Embryonic facial prominence (tissue), 1 donor: ENCODE results near the gene LOC128125822.
A peak's percentile ranks its signal among the peaks of the same experiment; 100 is the strongest.

Source experiments
- DNase-seq: peaks from one replicate; pipeline ENCODE4 v3.0.0-alpha.2; 2016; ENCODE audit errors: extremely low spot score

Gene LOC128125822

DNA sequence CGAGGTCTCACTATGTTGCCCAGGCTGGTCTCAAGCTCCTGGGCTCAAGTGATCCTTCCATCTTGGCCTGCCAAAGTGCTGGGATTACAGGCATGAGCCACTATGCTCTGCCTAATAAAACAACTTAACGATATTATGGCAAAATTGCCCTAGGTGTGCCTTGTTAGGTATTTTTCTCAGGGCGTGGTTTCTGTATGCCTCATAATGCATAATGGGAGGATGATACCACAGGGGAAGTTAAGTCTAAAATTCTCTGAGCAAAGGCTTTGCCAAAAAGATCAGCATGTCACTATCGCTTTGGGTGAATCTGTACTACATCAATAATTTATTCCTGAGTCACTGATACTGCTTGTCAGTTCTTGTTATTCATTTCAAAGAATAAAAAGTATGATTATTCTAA, 15.9 kb upstream of the LOC128125822 start:
- DNase-seq: no peak

DNA sequence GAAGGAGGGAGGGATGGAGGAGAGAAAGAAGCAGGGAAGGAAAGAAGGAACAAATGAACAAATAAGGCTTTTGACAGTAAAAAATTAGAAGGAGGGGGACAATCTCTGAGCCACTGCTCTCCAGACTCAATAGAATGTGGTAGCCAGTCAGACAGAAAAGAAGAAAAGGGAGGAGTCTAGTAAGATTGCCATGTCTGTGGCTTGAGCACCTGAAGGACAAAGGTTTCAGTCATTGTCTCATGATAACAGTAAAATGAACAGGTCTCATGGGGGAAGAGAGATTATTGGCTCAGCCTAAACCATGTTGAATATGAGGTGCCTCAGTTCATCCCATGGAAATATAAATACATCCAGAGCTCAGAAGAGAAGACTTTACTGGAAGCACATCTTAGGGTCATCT, 14.0 kb upstream of the LOC128125822 start:
- no peak for DNase-seq

DNA sequence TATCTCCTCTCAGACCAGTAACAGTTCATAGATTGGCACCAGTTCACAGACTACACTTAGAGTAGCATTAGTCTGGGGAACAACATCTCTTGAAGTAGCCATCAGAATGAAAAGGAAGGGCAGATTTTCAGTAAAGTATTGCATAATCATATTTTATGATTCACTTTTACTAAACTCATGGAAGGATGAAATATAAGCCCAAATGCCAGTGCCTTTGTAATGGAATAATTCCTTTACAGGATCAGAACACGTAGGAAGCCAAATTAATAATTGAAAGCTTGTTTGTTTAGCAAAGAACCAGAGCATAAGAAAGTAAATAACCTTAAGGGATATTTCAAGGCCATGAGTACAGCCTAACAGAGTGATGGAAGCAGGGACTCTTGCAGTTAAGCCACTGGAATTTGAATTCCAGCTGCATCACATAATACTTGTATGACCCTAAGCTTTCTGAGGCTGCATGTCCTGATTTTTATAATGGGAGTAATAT, 11.4 kb upstream of the LOC128125822 start:
- no peak for DNase-seq

DNA sequence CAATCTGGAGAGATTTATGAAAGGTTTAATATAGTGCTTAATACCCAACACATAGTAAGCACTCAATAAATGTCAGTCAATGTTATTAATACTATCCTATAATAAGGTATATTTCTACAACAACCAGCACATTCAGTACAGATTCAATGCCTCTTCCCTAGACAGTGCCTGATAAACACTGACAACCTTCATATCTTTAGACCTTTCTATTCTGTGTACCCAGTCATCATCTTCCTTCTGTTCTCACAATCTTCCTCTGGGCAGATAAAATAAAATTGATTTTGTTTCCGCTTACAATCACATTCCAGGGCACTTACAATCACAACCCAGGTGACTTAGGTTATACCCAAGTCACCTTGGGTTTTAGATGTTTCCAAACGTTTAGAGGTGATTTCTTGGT, 11.0 kb upstream of the LOC128125822 start:
- DNase-seq: no peak

DNA sequence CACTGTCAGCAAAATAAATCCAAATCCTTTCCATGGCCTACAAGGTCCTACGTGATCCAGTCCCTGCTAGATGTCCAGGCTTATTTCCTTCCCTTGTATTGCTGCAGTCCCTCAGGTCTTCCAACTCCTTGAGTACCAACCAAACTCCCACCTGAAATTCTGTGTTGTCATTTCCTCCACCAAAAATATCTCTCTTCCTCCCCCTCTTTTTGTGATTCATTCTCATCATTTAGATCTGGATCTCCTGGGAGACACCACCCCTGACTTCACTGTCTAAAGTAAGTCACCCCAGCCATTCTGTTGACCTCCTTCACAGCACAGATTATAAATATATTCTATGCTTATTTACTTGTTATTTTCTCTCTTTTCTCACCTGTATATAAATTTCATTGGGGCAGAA, 9.0 kb upstream of the LOC128125822 start:
- DNase-seq: no peak

DNA sequence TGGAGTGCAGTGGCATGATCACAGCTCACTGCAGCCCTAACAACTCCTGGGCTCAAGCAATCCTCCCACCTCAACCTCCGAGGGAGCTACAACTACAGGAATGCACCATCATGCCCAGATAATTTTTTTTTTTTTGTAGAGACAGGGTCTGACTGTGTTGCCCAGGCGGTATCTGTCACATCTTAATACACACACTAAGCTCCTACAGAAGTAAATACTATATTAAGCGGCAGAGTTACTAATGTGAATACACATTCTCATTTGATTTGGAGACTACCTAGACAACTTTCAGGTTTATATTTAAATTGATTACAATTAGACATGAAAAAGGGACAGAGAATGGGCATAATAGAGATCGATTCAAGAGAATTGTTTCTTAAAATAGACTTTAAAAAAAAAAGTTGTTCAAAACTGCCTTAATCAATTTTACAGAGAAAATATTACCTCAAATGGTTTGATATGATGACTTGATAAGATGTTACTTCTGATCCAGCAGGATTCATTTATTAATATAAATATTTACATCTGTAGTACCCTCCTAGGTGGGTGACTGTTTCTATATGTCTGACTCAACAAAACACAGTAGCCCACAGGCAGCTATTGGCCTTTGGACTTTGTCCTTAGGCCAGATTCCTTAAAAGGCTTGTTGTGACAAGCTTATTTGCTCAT, 7.1 kb upstream of the LOC128125822 start:
- no peak for DNase-seq

DNA sequence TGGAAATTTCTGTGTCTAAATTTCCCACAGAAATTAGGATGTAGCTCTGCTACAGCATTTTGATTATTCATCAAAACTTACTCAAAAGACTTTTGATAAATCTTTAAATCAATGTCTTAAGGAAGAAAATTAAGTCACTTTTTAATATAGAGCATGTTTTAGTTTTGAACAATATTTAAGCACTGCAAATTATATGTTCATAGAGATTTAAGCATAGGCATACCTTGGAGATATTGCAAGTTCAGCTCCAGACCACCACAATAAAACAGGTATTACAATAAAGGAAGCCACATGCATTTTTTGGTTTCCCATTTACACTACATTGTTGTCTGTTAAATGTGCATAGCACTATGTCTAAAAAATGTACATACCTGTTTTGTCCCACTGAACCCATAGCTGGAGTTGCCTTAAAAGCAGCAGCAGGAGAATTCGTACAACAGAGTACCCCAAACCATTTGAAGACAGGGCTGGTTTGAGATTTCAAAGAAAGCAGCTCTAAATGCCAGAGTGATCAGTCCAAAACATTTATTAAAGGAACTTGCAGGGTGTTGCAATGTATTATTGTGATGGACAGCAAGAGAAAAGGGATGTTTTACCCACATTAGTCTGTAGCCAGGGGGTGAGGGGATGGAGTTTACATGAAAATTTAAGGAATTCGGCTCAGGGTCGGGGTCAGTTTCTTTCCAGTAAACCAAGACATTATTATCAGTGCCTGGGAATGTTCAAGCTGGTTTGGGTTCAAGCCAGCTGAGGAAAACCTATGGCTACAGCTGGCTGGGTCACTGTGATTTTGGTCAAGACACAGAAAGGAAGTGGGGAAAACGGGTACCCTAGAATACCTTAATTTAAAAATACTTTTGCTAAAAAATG, 6.3 kb upstream of the LOC128125822 start:
- no peak for DNase-seq

DNA sequence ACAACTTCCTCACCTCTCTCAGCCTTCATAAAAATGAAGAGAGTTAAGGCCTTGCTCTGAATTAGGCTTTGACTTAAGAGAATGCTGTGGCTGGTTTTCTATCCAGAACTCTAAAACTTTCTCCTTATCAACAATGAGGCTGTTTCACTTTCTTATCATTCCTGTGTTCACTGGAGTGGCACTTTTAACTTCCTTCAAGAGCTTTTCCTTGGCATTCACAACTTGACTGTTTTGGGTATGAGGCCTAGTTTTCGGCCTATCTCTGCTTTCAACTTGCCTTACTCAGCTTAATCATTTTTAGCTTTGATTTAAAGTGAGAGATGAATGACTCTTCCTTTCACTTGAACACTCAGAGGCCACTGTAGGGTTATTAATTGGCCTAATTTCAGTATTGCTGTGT, 4.3 kb upstream of the LOC128125822 start:
- DNase-seq: no peak

DNA sequence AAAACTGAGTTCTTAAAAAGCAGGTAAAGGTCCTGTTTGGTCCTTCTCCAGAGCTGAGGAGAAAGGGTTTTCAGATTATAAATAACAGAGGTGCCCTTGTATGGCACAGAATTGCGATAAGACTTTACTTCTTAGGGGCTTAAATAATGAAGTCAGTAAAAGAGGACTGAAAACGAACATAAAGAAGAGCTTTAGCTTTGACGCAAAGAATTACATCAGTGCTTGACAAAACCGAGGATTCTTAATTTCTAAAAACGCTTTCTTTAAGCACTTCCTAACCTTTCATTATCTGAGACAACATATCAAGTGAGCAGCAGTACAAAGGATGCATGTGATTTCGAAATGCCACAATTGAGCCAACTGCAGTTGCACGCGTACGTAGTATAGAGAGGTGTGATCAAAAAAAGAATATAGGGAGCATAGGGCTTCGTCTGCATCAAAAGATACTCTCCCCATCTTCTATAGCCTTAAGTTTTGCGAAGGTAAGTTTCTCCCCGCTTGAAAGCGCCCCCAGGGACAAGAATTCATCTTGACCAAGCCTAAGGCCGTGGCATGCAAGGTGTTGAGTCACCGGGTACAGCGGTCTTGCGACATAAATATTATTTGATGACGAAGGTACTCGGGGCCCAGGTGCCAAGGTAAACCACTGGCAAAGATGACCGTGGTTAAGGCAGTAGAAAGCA, 778 bp upstream of the LOC128125822 start:
- peak; percentile 16 for DNase-seq

DNA sequence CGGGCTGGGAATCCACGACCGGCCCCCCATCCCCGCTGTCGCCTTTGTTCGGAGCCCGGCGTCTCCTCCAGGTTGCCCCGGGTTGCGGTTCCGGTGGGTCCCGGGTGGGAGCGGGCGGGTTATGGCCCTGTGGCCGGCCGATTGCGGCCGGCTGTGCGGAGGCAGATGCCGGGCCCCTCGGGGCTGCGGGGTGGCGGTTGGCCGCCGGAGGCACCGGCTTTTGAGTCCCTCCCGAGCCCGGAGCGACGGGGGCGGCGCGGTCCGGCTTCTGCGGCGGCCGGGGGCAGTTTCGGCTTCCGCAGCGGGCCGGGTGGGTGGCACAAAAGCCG, 431 bp downstream of the LOC128125822 start:
- DNase-seq: no peak

DNA sequence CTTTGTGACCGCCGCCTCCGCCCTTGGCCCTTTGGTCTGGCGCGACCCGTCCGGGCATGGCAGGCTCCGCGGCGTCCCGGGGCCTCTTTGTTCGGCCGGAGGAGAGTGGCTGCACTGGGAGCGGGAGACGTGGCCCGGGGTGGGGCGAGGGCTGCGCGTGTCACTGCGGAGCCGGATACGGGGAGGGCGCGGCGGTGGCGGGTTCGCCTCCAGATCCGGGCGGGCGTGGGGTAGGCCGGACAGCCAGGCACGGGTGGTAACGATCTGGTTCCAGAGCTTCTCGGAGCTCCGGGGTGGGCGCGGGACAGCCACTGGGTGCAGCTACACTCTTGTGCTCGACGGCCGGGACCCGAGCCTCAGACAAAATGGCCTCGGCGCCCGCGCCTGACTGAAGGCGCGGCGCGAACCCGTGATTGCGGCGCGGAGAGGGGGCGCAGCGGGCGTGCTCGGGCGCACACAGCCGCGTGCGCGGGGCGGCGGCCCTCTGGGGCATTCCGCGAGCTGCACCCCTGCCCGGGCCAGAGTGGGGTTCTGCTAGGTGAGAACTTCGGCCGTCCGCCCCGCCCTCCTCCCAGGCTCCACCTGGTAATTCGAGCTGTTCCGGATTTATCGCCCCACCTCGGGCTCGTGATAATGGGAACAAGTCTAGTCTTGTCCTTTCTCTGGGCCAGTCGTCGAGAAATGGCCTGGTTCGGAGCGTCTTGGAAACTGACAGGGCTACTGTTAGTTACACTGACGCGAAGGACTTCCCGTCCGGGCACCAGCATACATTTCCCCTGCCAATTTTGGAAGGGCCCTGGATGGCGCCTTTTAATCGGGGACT, 1.0 kb downstream of the LOC128125822 start:
- peak; percentile 62 for DNase-seq

DNA sequence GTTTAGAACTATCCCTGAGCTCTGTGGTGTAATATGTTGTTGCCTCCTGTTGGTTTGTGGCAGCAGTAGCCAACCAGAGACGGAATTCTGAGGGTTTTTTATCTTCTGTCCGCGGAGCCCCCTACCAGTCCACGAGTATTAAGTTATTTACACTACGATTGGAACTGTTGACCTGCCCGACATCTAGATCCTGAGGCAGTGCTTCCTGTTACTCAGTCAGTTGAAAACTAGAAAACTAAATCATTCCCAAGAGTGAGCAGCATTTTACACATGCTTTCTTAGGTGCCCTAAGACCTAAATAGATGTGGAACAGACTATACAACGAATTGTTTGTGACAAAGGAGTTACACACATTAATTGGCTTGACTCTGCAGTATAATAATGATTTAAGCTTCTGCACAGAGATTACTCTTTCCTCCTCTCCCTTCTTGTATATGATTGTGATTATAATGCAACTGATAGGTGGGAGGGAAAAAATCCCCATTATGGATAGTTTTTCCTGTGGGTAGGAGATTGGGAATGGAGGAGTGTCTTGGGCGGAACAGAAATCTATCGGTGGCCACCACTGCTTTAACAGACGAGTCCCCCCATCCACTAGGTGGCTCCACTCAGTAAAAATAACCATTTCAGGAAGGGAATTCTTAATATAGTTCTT, 1.7 kb downstream of the LOC128125822 start:
- peak; percentile 34 for DNase-seq

DNA sequence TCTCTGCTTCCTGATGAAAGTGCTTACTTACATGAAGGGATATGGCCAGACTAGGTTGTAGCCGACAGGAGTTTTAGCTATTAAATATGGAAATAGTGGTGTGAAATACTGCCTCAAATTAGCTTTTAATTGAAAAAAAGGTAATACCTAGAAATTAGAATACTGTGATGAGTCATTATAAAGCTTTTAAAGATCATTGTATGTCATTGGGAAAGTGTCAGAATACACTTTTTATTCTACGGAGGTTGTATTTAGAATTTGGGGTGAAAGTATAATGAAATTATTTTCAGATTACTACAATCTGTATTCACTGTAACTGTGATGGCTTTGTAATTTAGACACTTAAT, 2.2 kb downstream of the LOC128125822 start:
- no peak for DNase-seq

DNA sequence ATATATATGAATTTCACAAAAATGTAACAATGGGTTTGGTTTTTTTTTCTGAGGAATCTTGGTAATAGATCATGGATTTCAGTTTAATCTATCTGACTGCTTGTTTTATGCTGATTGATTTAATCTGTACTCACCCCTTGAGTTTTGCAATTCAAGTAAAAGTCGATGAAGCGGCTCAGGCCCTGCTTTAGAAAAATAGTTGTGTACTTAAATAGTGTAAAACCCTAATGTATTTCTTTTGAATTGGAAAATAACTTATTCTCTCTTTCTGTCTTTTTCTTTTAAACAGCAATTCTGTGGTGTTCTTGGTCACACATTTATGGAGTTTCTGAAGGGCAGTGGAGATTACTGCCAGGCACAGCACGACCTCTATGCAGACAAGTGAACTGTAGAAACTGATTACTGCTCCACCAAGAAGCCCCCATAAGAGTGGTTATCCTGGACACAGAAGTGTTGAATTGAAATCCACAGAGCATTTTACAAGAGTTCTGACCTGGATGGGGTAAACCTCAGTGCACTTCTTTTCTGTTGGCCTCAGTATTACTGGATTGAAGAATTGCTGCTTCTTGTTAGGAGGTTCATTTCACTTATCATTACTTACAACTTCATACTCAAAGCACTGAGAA, 4.0 kb downstream of the LOC128125822 start:
- no peak for DNase-seq

DNA sequence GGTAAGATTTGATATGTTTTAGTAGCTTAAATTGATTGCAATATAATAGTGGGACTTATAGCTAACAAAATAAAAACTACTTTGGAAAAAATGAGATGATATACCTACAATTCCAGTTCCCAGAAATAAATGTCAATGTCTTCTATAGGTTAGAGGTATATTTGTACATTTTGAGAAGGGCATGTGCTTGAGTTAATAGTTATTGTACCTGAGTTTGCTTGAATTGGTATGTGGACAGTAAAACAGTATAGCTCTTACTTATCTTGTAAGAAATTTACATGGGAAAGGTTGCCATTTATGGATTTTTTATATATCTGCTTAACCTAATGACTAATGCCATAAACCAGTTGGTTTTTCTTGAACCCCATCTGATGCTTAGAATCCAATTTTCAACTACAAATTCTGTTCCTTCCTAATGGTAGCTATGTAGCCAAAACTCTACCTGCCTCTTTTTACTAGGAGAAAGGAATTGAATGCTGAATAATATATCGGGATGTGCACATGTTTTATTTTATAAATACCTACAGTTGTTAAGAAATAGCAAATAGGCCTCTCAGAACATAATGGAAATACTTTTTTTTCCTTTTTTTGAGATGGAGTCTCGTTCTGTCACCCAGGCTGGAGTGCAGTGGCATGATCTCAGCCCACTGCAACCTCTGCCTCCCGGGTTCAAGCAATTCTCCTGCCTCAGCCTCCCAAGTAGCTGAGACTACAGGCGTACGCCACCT, 4.9 kb downstream of the LOC128125822 start:
- DNase-seq: no peak

DNA sequence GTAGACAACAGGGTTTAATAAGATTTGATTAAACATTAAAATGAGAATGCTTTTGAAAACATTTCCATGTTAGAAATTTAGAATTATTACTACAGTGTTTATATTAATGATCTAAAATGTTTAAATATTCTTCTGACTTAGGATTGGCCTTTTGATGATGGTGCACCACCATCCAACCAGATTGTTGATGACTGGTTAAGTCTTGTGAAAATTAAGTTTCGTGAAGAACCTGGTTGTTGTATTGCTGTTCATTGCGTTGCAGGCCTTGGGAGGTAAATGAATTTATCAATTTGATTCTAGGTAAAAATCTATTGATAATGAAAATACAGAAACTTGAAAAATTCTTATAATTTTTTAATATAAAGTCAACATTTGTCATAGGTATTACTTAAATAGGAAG, 6.5 kb downstream of the LOC128125822 start:
- DNase-seq: no peak

DNA sequence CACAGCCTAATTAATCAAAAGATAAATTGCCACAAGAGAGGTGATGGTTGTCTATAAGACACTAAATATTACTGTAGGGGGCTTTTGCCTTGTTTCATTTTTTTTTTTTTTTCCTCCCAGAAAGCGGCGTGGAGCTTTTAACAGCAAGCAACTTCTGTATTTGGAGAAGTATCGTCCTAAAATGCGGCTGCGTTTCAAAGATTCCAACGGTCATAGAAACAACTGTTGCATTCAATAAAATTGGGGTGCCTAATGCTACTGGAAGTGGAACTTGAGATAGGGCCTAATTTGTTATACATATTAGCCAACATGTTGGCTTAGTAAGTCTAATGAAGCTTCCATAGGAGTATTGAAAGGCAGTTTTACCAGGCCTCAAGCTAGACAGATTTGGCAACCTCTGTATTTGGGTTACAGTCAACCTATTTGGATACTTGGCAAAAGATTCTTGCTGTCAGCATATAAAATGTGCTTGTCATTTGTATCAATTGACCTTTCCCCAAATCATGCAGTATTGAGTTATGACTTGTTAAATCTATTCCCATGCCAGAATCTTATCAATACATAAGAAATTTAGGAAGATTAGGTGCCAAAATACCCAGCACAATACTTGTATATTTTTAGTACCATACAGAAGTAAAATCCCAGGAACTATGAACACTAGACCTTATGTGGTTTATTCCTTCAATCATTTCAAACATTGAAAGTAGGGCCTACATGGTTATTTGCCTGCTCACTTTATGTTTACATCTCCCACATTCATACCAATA, 7.8 kb downstream of the LOC128125822 start:
- DNase-seq: no peak

DNA sequence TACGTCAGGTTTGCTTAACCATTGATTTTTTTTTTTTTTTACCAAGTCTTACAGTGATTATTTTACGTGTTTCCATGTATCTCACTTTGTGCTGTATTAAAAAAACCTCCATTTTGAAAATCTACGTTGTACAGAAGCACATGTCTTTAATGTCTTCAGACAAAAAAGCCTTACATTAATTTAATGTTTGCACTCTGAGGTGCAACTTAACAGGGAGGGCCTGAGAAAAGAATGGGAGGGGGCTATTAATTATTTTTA, 8.4 kb downstream of the LOC128125822 start:
- DNase-seq: no peak

DNA sequence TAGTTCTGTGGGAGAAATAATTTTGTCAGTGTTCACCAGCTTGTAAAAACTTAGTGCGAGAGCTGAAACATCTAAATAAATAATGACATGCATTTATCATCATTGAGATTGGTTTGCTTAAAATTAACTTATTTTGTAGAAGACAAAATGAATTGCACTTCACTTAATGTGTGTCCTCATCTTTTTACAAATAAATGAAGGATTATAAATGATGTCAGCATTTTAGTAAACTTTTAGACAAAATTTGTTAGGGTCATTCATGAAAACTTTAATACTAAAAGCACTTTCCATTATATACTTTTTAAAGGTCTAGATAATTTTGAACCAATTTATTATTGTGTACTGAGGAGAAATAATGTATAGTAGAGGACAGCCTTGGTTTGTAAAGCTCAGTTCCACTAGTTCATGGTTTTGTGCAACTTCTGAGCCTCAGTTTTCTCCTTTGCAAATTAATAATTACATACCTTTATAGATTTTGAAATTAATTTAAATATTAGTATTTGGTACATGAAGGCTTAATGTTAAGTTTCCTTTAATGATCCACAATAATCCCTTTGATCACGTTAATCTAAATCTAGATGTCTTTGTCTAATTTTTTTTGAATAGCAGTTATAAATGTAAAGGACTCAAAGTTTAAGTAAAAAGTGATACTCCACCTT, 9.2 kb downstream of the LOC128125822 start:
- DNase-seq: no peak
